ENCODE measurements around the gene FOXD1. TPM values are rescaled to one million over a fixed set of nuclear protein-coding genes. Genes with fewer than 3 reads are reported as not detected.

FOXD1 gene
- total and polyA plus RNA-seq, 7 donors = 0.15 to 0.94 (median 0.32) TPM; not detected in 1

DNA sequence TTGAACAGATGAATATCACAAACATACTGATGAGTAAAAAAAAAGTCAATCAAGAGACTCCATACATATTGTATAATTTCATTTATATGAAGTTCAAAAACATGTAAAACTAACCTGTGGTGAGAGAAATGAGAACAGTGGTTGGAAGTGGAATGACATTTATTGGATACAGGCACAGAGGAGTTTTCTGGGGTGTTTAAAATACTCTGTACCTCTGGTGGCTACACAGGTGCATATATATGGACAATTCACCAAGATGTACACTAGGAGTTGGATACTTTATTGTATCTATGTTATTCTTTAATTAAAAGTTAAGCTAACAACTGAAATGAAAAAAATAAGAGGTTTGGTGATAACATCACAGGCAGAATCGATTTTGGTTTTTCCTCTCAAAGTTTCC, 14.1 kb downstream of the FOXD1 start:
- DNase-seq (no peak), ATAC-seq (no peak)
- no peaks in the 10 kb centered on the region for H3K9me3 ChIP-seq
- H3K27ac ChIP-seq = no peak overlapping the region
- H3K4me3 ChIP-seq = no peak overlapping the region
- WGBS, 3 donors = 28 to 51% (median 45%) methylated on average over 1 of the region's 1 CpG
- H3K27me3 ChIP-seq (ENCODE audit: insufficient read depth in 3 of 3, low read length in 2 of 3) = peaks cover 28 to 96% (median 35%) of the 10 kb centered on the region in 3 donors
- TF ChIP-seq, protein P1, sequence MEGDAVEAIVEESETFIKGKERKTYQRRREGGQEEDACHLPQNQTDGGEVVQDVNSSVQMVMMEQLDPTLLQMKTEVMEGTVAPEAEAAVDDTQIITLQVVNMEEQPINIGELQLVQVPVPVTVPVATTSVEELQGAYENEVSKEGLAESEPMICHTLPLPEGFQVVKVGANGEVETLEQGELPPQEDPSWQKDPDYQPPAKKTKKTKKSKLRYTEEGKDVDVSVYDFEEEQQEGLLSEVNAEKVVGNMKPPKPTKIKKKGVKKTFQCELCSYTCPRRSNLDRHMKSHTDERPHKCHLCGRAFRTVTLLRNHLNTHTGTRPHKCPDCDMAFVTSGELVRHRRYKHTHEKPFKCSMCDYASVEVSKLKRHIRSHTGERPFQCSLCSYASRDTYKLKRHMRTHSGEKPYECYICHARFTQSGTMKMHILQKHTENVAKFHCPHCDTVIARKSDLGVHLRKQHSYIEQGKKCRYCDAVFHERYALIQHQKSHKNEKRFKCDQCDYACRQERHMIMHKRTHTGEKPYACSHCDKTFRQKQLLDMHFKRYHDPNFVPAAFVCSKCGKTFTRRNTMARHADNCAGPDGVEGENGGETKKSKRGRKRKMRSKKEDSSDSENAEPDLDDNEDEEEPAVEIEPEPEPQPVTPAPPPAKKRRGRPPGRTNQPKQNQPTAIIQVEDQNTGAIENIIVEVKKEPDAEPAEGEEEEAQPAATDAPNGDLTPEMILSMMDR (IDR thresholded peaks at IDR 0.05) = peak; percentile 5
- H3K4me1 ChIP-seq = peaks cover 5% of the 10 kb centered on the region
- H3K36me3 ChIP-seq (ENCODE audit: insufficient read depth in 1 of 2, low read depth in 1 of 2) = no peaks in the 10 kb centered on the region
- intact Hi-C loops (cut with DNase I) = no loop called here

DNA sequence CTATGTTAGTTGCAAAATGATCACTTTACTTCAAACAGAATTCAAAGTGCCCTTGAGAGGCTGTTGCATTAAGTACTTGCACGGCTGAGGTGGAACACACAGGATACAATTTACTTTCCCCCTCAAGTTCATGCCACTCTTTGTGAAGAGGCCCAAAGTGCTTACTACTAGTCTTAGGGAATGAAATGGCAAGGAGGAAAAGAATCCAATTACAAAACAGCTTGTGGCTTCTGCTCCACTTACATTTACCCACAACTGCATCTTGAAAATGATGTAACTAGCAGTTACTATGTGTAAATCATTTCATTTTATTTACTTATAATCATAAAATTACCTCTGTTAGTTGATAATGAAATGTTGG, 14.6 kb downstream of the FOXD1 start:
- TF ChIP-seq, protein P1 (IDR thresholded peaks at IDR 0.05) = no peak
- ATAC-seq = no peak
- 17 to 36% (median 31%) methylated on average over 1 of the region's 1 CpG for WGBS, 3 donors
- Histone ChIP-seq H3K27ac (no peak overlapping the region), H3K27me3 (ENCODE audit: insufficient read depth in 3 of 3, low read length in 2 of 3) (peaks cover 26 to 96% (median 35%) of the 10 kb centered on the region in 3 donors), H3K36me3 (ENCODE audit: insufficient read depth in 1 of 2, low read depth in 1 of 2) (no peaks in the 10 kb centered on the region), H3K4me1 (peaks cover 5% of the 10 kb centered on the region), H3K9me3 (no peaks in the 10 kb centered on the region), H3K4me3 (no peak overlapping the region)
- intact Hi-C loops (cut with DNase I) = no loop called here
- no peak for DNase-seq

DNA sequence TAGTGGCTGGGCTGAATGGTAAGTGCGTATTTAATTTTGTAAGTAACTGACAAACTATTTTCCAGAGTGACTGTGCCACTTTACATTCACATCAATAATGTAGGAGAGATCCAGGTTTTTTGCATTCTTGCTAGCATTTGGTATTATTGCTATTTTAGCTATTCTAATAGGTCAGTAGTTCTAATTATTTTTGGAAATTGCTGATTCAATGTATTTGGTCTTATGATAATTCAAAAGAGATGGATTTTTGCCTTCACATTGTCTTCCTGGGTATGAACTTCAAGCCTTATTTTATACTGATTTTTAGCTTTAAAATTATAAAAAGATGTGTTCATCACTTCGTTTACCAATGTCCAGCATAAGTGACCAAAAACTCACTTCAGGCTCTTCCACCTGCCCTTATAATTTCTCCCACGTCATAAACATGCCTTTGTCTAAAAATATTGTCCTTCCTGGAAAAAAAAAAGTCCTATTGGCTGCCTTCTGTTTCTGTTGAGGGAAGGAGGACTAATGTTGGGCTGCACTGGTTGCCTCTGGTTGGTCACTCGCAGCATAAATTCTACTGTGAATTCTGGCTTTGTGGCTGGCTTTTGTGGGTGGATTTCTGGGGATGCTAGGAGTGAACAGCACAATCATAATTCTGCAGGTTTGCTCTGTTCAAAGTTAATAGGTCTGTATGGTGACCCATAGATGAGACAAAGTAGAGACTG, 15.2 kb downstream of the FOXD1 start:
- TF ChIP-seq, protein P1 (IDR thresholded peaks at IDR 0.05) = no peak
- Histone ChIP-seq H3K4me1 (peaks cover 5% of the 10 kb centered on the region), H3K36me3 (ENCODE audit: insufficient read depth in 1 of 2, low read depth in 1 of 2) (no peaks in the 10 kb centered on the region), H3K27me3 (ENCODE audit: insufficient read depth in 3 of 3, low read length in 2 of 3) (peaks cover 22 to 96% (median 34%) of the 10 kb centered on the region in 3 donors), H3K9me3 (no peaks in the 10 kb centered on the region), H3K27ac (no peak overlapping the region), H3K4me3 (no peak overlapping the region)
- ATAC-seq = no peak
- 50 to 54% (median 52%) methylated on average over 4 of the region's 4 CpGs for WGBS, 3 donors
- intact Hi-C loops (cut with DNase I) = no loop called here
- DNase-seq = no peak

- ATAC-seq (no peak), DNase-seq (no peak)
- TF ChIP-seq, protein P1 (IDR thresholded peaks at IDR 0.05) = no peak
- no peaks in the 10 kb centered on the region for H3K36me3 ChIP-seq (ENCODE audit: insufficient read depth in 1 of 2, low read depth in 1 of 2)
- H3K4me1 ChIP-seq = no peaks in the 10 kb centered on the region
- intact Hi-C loops (cut with DNase I) = no loop called here
- H3K27ac ChIP-seq = no peak overlapping the region
- H3K9me3 ChIP-seq = no peaks in the 10 kb centered on the region
- H3K27me3 ChIP-seq (ENCODE audit: insufficient read depth in 3 of 3, low read length in 2 of 3) = peaks cover 17 to 76% (median 25%) of the 10 kb centered on the region in 3 donors
- no peak overlapping the region for H3K4me3 ChIP-seq
Measured at GRCh38 chr5:73431204-73431851, 17.2 kb downstream of the FOXD1 start.

All from psoas muscle (tissue), 8 donors.